ENCODE results near the gene GFPT1.

GFPT1 gene

DNA sequence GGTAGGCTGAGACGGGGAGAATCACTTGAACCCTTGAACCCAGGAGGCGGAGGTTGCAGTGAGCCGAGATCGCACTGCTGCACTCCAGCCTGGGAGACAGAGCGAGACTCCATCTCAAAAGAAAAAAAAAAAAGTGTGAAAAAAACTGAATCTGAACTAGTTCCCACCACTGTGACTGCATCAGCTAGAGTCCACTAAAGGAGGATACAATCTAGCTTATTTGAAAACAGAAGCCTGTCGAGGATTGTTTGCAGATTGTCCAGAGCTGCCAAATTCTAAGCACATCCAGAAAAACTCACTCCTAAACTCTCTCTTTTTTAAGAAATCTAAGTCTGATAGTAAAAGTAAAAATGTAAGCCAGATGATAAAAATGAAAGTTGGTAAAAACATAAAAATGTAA, 10.6 kb downstream of the GFPT1 start:
- no peaks in the 10 kb centered on the region for H3K27me3 ChIP-seq (ENCODE audit: insufficient read depth, low read length, poor library complexity, severe bottlenecking)
- H2AFZ ChIP-seq (ENCODE audit: low read length): no peak overlapping the region
- peaks cover 3% of the 10 kb centered on the region; the same call in 1 of the 2 replicates for H3F3A ChIP-seq (ENCODE audit: low read depth)
- peaks cover 84% of the 10 kb centered on the region for H3K79me2 ChIP-seq (ENCODE audit: insufficient read depth, low read length)
- H3K9ac ChIP-seq (ENCODE audit: low read depth, low read length, poor library complexity, severe bottlenecking): no peak overlapping the region
- no peak overlapping the region for H3K4me2 ChIP-seq (ENCODE audit: low read depth, low read length, poor library complexity, severe bottlenecking)
- H3K4me1 ChIP-seq (ENCODE audit: insufficient read depth, low read length, poor library complexity, severe bottlenecking): peaks cover 6% of the 10 kb centered on the region
- H3K36me3 ChIP-seq (ENCODE audit: insufficient read depth, low read length): peaks cover 22% of the 10 kb centered on the region
- H3K4me3 ChIP-seq (ENCODE audit: low read length, poor library complexity, severe bottlenecking): no peak overlapping the region
- H3K9me3 ChIP-seq (ENCODE audit: insufficient read depth, low read depth, low read length): no peaks in the 10 kb centered on the region
- no peaks in the 10 kb centered on the region for H3K9me2 ChIP-seq (replicated peaks; ENCODE audit: low read depth, low read length)
- H4K20me1 ChIP-seq (ENCODE audit: insufficient read depth, low read length, poor library complexity, severe bottlenecking): peaks cover 68% of the 10 kb centered on the region
- TF ChIP-seq, protein P1, sequence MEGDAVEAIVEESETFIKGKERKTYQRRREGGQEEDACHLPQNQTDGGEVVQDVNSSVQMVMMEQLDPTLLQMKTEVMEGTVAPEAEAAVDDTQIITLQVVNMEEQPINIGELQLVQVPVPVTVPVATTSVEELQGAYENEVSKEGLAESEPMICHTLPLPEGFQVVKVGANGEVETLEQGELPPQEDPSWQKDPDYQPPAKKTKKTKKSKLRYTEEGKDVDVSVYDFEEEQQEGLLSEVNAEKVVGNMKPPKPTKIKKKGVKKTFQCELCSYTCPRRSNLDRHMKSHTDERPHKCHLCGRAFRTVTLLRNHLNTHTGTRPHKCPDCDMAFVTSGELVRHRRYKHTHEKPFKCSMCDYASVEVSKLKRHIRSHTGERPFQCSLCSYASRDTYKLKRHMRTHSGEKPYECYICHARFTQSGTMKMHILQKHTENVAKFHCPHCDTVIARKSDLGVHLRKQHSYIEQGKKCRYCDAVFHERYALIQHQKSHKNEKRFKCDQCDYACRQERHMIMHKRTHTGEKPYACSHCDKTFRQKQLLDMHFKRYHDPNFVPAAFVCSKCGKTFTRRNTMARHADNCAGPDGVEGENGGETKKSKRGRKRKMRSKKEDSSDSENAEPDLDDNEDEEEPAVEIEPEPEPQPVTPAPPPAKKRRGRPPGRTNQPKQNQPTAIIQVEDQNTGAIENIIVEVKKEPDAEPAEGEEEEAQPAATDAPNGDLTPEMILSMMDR (conservative IDR thresholded peaks at IDR 0.05; ENCODE audit: low read length): no peak
- TF ChIP-seq EZH2phosphoT487 (IDR thresholded peaks at IDR 0.05; ENCODE audit: borderline replicate concordance): no peak

DNA sequence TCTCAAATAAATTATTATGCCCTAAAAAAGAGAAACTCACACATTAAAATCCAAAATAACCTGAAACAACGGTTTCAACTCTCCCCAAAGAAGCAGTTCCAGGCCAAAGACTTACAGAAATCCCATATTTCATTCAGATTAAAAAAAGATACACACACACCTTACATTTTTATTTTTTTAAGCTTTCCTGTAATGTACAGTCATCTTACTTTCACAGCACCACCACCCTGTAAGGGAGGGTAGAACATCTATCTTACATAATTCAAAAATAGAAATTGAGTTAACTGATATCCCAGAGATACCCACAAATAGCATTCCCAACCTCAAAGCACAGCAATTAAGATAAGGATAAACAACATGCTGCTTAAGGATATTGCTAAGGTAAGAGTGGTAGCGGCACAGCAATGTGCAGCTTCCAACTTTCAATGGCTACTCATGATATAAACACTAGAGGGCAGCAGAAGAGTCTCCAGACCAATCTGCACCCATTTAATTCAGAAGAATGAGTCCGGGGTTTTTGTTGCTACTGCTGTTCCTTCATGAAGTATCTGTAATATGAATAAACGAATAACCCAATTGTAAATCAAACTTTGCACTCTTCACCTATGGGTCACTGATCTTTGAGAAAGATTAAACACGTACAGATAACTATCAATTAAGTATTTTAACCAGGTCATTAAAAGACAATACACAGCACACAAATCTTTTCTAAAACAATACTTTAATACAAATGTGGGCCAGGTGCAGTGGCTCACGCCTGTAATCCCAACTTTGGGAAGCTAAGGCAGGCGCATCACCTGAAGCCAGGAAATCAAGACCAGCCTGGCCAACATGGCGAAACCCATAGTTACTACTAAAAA, 11.3 kb downstream of the GFPT1 start:
- no peaks in the 10 kb centered on the region for H3K27me3 ChIP-seq (ENCODE audit: insufficient read depth, low read length, poor library complexity, severe bottlenecking)
- peaks cover 3% of the 10 kb centered on the region; the same call in 1 of the 2 replicates for H3F3A ChIP-seq (ENCODE audit: low read depth)
- no peak overlapping the region for H3K9ac ChIP-seq (ENCODE audit: low read depth, low read length, poor library complexity, severe bottlenecking)
- peaks cover 62% of the 10 kb centered on the region for H4K20me1 ChIP-seq (ENCODE audit: insufficient read depth, low read length, poor library complexity, severe bottlenecking)
- no peak overlapping the region for H3K4me3 ChIP-seq (ENCODE audit: low read length, poor library complexity, severe bottlenecking)
- no peaks in the 10 kb centered on the region for H3K9me3 ChIP-seq (ENCODE audit: insufficient read depth, low read depth, low read length)
- no peaks in the 10 kb centered on the region for H3K9me2 ChIP-seq (replicated peaks; ENCODE audit: low read depth, low read length)
- peaks cover 3% of the 10 kb centered on the region for H3K4me1 ChIP-seq (ENCODE audit: insufficient read depth, low read length, poor library complexity, severe bottlenecking)
- peaks cover 28% of the 10 kb centered on the region for H3K36me3 ChIP-seq (ENCODE audit: insufficient read depth, low read length)
- peak overlapping the region; percentile 4 for H3K4me2 ChIP-seq (ENCODE audit: low read depth, low read length, poor library complexity, severe bottlenecking)
- TF ChIP-seq, protein P1 (conservative IDR thresholded peaks at IDR 0.05; ENCODE audit: low read length): peak; percentile 90
- no peak for TF ChIP-seq EZH2phosphoT487 (IDR thresholded peaks at IDR 0.05; ENCODE audit: borderline replicate concordance)
- no peak overlapping the region for H2AFZ ChIP-seq (ENCODE audit: low read length)
- H3K79me2 ChIP-seq (ENCODE audit: insufficient read depth, low read length): peaks cover 78% of the 10 kb centered on the region

DNA sequence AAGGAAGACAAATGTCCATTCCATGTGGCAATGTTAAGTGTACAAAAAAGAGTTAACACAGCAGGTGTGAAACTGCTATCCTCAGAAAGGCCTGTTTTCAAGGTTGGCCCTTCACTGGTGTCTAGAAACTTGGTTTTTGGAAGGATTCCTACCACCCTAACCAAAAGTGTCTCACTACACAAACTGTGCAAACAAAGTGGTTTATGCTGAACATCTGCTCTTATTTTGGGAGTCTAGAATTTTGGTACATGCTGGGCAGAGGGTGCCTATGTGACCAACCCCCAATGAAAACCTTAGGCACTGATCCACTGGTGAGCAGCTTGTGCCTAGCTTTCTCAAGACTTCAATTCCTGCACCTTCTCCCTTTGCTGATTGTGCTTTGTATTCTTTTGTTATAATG, 14.3 kb downstream of the GFPT1 start:
- H3K9me3 ChIP-seq (ENCODE audit: insufficient read depth, low read depth, low read length): no peaks in the 10 kb centered on the region
- H4K20me1 ChIP-seq (ENCODE audit: insufficient read depth, low read length, poor library complexity, severe bottlenecking): peaks cover 35% of the 10 kb centered on the region
- H3K79me2 ChIP-seq (ENCODE audit: insufficient read depth, low read length): peaks cover 49% of the 10 kb centered on the region
- H3K36me3 ChIP-seq (ENCODE audit: insufficient read depth, low read length): peaks cover 58% of the 10 kb centered on the region
- H3K9me2 ChIP-seq (replicated peaks; ENCODE audit: low read depth, low read length): no peaks in the 10 kb centered on the region
- H3K9ac ChIP-seq (ENCODE audit: low read depth, low read length, poor library complexity, severe bottlenecking): no peak overlapping the region
- H3K4me1 ChIP-seq (ENCODE audit: insufficient read depth, low read length, poor library complexity, severe bottlenecking): peaks cover 3% of the 10 kb centered on the region
- peaks cover 3% of the 10 kb centered on the region; the same call in 1 of the 2 replicates for H3F3A ChIP-seq (ENCODE audit: low read depth)
- H3K4me2 ChIP-seq (ENCODE audit: low read depth, low read length, poor library complexity, severe bottlenecking): no peak overlapping the region
- TF ChIP-seq, protein P1 (conservative IDR thresholded peaks at IDR 0.05; ENCODE audit: low read length): no peak
- no peak for TF ChIP-seq EZH2phosphoT487 (IDR thresholded peaks at IDR 0.05; ENCODE audit: borderline replicate concordance)
- no peak overlapping the region for H2AFZ ChIP-seq (ENCODE audit: low read length)
- H3K4me3 ChIP-seq (ENCODE audit: low read length, poor library complexity, severe bottlenecking): no peak overlapping the region
- no peaks in the 10 kb centered on the region for H3K27me3 ChIP-seq (ENCODE audit: insufficient read depth, low read length, poor library complexity, severe bottlenecking)

Data from Loucy (cell line).